Fibroblast of pulmonary artery (primary cell): ENCODE measurements around the gene ZFP90.
A peak's percentile ranks its signal among the peaks of the same experiment; 100 is the strongest.

Experiments used
- DNase-seq: peaks from one replicate; pipeline ENCODE4 v3.0.0-alpha.2; 2010; ENCODE audit warnings: low read depth
- H3K4me3 ChIP-seq: replicated peaks from 2 replicates; pipeline ENCODE4 v1.5.1; 2011; ENCODE audit warnings: low read depth, mild to moderate bottlenecking, control low read depth, low read length, moderate library complexity
- TF ChIP-seq, protein P1 (sequence below): IDR thresholded peaks from 2 replicates; pipeline ENCODE4 v1.5.1; 2011; ENCODE audit warnings: mild to moderate bottlenecking, control low read depth, low read length, inconsistent platforms; ENCODE audit errors: missing control alignments

ZFP90 gene

DNA sequence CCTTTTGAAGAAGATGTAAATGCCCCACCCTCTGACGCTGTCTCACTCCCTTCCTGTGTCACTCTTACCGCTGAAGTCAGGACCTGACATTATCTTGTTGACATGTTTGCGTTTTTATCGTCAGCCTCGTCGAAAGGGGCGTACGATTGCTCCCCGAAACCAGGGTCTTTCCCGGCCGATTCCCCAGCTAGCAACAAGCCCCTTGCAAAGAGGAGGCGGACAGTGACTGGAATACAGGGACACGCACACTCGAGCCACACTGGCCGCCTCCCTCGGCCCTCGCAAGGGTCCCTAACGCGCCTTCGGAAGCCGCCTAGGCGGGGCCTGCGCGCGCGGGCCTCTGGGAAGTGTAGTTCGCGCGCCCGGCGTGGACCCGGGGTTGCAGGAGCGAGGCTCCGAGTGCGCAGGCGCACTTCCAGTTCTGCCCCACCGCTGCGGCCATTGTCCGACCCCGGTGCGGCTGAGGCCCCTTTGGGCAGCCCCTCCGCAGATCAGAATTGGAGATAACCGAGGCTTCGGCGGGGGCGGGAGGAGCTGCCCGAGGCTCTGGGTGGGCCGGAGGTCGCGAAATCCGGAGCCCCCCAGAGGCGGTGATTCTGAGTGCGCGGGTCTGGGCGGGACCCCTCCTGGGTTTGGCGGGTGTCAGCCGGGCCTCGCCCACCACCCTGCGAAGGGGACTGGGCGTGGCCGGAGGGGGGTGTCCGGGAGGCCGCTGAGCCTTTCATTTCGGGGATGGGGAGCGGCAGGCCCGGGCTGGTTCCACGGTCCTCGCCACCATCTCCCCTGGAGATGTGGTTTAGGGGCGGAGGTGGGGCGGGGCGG lies at the start of gene ZFP90:
TSS of gene ZFP90 (plus strand) at position 412 of the 822 bp plus-strand sequence. CDS start 502 bp downstream, outside the sequence.
- TF ChIP-seq, protein P1, sequence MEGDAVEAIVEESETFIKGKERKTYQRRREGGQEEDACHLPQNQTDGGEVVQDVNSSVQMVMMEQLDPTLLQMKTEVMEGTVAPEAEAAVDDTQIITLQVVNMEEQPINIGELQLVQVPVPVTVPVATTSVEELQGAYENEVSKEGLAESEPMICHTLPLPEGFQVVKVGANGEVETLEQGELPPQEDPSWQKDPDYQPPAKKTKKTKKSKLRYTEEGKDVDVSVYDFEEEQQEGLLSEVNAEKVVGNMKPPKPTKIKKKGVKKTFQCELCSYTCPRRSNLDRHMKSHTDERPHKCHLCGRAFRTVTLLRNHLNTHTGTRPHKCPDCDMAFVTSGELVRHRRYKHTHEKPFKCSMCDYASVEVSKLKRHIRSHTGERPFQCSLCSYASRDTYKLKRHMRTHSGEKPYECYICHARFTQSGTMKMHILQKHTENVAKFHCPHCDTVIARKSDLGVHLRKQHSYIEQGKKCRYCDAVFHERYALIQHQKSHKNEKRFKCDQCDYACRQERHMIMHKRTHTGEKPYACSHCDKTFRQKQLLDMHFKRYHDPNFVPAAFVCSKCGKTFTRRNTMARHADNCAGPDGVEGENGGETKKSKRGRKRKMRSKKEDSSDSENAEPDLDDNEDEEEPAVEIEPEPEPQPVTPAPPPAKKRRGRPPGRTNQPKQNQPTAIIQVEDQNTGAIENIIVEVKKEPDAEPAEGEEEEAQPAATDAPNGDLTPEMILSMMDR, result no peak
- H3K4me3 ChIP-seq, result peak within 1 kb of the TSS; percentile 78
- DNase-seq, result peak; percentile 88

DNA sequence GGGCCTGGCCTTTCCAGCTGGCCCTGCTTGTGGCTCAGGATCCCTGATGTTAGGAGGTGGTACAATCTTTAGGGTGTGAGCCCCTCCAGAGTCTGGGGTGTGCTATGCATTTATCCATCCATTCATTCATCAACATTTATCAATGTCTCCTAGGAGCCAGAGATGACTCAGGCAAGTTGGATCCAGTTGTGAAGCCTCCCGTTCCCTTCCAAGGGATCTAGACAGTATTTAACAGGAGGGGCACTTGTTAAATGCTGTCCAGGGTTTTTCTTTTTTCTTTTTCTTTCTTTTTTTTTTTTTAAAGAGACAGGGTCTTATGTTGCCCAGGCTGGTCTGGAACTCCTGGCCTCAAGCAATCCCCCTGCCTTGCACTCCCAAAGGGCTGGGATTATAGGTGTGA lies 48.7 kb upstream of the ZFP90 start:
- TF ChIP-seq, protein P1, result no peak
- no peak overlapping the region for H3K4me3 ChIP-seq
- DNase-seq, result no peak

DNA sequence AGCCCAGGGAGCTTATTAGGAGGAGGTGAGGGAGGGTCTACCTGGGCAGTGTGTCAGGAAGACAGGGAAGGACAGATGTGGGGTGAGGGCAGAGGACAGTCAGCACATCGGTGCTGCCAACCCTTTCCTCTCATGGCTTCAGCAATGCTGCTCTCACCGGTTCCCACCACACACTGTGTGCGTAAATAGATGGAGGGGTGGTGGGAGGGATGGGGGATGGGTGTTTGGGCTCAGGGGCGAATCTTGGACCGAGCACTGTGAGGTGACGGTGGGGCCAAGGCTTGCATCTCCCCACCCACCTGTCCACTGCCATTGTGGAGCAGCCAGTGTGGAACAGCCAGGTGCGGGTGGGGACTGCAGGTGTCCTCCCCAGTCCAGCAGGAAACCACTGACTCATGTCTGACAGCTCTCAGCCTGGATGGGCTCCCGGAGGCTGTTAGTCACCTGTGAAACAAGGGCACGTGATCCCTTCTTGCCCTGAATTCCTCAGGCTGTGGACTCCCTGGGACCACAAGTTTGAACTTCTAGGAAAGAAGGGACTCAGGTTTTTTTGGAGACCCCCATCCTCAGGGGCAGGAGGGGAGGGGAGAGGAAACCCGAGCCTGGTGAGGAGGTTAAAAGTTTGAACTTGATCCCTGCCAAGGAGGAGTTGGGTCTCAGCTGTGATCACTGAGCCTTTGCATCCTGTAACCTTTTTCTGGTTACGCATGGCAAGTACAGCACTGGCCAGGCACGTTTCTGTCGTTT lies 48.1 kb upstream of the ZFP90 start:
- peak; percentile 9 for DNase-seq
- TF ChIP-seq, protein P1, result no peak

DNA sequence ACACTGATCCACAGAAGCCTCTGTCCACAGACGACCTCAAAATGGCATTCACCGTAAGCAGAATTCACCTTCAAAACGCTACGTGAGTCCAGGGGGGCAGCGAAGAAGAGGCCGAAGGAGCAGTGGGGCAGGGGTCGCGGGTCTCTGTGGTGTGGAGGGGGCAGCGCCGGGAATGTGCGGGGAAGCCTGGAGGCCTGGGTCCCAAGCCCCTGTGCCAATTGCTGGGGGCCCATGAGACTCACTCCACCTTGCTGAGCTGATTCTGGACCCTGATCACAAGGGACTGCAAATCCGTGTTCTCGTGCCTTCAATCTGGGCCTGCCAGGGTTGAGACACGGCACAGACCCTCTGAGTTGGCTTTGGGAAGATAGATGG lies 47.5 kb upstream of the ZFP90 start:
- DNase-seq, result no peak
- no peak overlapping the region for H3K4me3 ChIP-seq
- TF ChIP-seq, protein P1, result no peak

More for the DNA sequence above, 48.1 kb upstream of the ZFP90 start:
- no peak overlapping the region for H3K4me3 ChIP-seq

DNA sequence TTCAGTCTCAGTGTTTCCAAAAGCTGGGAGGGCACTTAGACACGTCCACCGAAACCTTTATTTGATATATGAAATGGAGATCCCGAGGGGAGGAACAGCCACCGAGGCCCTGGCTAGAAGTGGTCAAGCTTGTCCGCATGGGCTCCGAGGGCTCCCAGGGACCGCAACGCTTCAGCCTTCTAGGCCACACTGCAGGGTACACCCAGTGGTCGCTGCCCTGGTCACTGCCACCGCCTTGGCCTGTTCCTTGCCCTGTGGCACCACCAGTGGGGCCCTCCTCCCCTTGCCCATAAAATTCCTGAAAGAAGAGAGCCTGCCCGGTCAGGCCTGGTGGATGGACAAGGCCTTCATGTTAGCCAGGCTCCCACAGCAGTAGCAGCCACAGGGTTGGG lies 46.9 kb upstream of the ZFP90 start:
- TF ChIP-seq, protein P1, result no peak
- no peak overlapping the region for H3K4me3 ChIP-seq
- no peak for DNase-seq

DNA sequence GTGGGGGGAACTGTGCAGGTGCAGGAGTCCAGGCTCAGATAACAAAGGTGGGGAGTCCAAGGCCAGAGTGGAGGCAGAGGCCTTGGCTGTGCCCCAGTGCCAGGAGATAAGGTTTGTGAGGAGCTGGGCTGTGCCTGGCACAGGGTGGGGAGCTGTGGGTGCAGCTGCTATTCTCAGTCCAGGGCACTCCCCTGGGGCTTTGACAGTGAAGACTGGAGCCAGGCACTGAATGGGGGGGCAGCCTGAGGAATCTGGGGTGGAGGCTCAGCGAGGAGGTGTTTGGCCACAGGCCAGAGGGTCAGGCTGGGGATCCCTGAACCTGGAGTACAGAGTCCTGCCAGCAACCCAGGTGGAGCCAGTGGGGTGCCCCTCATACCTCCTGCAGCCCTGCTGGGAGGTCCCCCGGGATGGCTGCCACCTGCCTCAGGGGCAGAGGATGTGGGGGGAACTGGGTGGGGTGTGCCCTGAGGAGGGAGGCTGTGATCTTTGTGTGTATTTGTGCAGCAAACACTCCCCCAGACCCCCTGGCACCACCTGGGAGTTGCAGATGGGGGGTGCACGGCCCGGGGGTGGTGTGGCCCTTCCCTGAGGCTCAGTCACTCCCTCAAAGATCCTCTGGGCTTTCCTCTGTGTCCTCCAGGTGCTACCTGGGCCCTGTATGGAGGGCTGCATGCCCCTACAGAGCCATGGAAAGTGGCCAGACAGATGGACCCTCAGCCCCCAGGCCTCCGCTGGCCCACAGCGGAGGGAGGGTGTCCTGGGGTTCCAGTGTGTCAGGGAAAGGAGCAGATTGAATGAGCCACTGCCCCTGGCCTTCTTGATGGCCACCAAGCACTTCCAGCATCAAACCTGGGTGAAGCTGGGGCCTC lies 46.3 kb upstream of the ZFP90 start:
- no peak for DNase-seq
- H3K4me3 ChIP-seq, result no peak overlapping the region
- TF ChIP-seq, protein P1, result no peak
